Activated T-helper 9 cell treated with anti-CD3 and anti-CD28 coated beads, Interleukin-2, amount 50 U/mL, for 16 hours (primary cell): Measurements from ENCODE around the gene LCA5L.
A peak's percentile ranks its signal among the peaks of the same experiment; 100 is the strongest.
"Not testable (repeated sequence)": the region's sequence is repeated elsewhere in the genome, so short reads cannot be mapped to it uniquely, and the experiment has no call there.

ENCODE experiments used
- DNase-seq: peaks from one replicate; pipeline ENCODE4 v3.0.0-alpha.2; 2020; ENCODE audit warnings: low read depth

LCA5L gene

GRCh38 chr21:39387461-39388037 lies 58.0 kb downstream of the LCA5L start:
- peak; percentile 89 for DNase-seq

GRCh38 chr21:39386899-39387298 lies 58.7 kb downstream of the LCA5L start:
- no peak for DNase-seq

- DNase-seq: no peak
Measured at GRCh38 chr21:39386194-39386593, 59.4 kb downstream of the LCA5L start.

GRCh38 chr21:39385299-39386145 lies 60.1 kb downstream of the LCA5L start:
- peak; percentile 24 for DNase-seq

GRCh38 chr21:39384674-39385298 lies 60.8 kb downstream of the LCA5L start:
- DNase-seq: no peak

- DNase-seq: not testable (repeated sequence)
Measured at GRCh38 chr21:39382096-39382495, 63.5 kb downstream of the LCA5L start.

DNA sequence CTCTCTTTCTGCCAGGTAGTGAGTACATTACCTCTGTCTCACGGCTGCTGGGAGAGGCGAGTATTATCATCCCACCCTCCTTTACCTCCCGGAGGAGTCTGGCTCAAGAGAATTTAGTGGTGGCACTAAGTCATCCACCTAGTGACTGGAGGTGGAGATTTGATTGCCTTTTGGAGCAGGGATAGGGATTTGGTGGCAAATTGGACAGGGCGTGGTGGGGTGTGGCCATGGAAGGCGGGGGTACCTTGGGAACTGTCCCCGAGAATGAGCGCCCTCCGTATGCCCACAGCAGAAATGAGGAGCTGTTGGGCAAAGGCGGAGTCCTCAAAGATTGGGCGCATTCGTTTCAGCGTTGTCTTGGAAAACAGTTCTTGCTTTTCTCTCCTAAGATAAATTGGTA lies 64.6 kb downstream of the LCA5L start:
- no peak for DNase-seq

- peak; percentile 84 for DNase-seq
Measured at GRCh38 chr21:39379986-39380891, 65.3 kb downstream of the LCA5L start.

GRCh38 chr21:39377444-39378050 lies 68.0 kb downstream of the LCA5L start:
- DNase-seq: no peak

GRCh38 chr21:39375446-39375845 lies 70.1 kb downstream of the LCA5L start:
- no peak for DNase-seq

- no peak for DNase-seq
Measured at GRCh38 chr21:39374046-39374445, 71.5 kb downstream of the LCA5L start.

DNA sequence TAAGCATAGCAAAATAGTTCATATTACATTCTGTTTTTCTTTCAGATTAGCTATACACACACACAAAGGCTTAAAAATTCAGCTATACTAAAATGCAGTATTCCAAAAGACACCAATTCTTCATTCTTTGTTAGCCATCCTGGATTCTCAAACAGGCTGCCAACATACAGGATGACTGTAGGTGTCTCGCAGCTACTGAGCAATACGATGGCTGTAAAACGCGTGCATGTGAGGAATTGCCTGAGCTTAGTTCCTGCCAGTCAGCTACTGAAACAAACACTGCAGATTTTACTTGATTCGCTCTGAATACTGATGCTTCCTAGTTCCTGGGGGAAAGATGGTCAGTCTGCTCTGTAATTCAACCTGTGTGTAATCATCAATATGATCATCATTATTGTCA lies 71.9 kb downstream of the LCA5L start:
- no peak for DNase-seq

GRCh38 chr21:39369896-39370288 lies 75.7 kb downstream of the LCA5L start:
- DNase-seq: not testable (repeated sequence)

DNA sequence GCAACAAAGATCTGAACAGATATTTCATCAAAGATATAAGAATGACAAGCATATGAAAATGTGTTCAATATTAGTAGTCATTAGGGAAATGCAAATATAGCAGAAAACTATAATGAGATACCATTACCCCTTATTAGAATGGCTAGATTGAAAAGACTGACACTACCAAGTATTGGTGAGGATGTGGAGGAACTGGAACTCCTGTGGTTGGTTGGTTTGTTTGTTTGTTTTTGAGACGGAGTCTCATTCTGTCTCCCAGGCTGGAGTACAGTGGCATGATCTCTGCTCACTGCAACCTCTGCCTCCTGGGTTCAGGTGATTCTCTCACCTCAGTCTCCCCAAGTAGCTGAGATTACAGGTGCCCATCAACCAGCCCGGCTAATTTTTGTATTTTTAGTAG lies 77.8 kb downstream of the LCA5L start:
- no peak for DNase-seq

GRCh38 chr21:39366563-39366962 lies 79.0 kb downstream of the LCA5L start:
- DNase-seq: no peak

GRCh38 chr21:39364949-39365348 lies 80.6 kb downstream of the LCA5L start:
- DNase-seq: no peak

GRCh38 chr21:39363607-39364555 lies 81.7 kb downstream of the LCA5L start:
- no peak for DNase-seq

GRCh38 chr21:39362733-39363132 lies 82.8 kb downstream of the LCA5L start:
- DNase-seq: no peak

- DNase-seq: no peak
Measured at GRCh38 chr21:39359382-39359781, 86.2 kb downstream of the LCA5L start.
